PC-9 (cell line): ENCODE results near the gene ERCC3. TPM values are rescaled to one million over a fixed set of nuclear protein-coding genes. Genes with fewer than 3 reads are reported as not detected.
"Not testable (repeated sequence)": the region's sequence is repeated elsewhere in the genome, so short reads cannot be mapped to it uniquely, and the experiment has no call there.

Experiments
- BruUV-seq: library from RNA; stranded (reverse); fragments of 400-500 nt; replicated peaks from 2 replicates; lab custom pipeline; 2021; lab: Mats Ljungman, UMichigan
- CTCF ChIA-PET: fragments of 300-600 bp; sonication (Branson Sonifier 250); formaldehyde crosslinking; loops from one replicate; lab custom pipeline; 2022; ENCODE audit warnings: antibody characterized with exemption; lab: Charles Lee
- POLR2A ChIA-PET: fragments of 300-600 bp; sonication (Branson Sonifier 250); formaldehyde crosslinking; loops from one replicate; lab custom pipeline; 2022; ENCODE audit warnings: antibody characterized with exemption; ENCODE audit not compliant: unreplicated experiment; lab: Charles Lee
- DNase-seq, 2 experiments: peaks; one replicate each; pipeline versions ENCODE4 v3.0.0 to v3.0.0-alpha.2; 2015 to 2022; ENCODE audit warnings: mixed read lengths in 1 of 2
- H2AFZ ChIP-seq: fragments of 200-600 bp; sonication (generic); 2 replicates; pipeline ENCODE4 v1.8.1; 2017; ENCODE audit warnings: antibody characterized with exemption
- H3F3A ChIP-seq: fragments of 200-600 bp; sonication (generic); 2 replicates; pipeline ENCODE4 v1.8.1; 2017; ENCODE audit warnings: antibody characterized with exemption, mild to moderate bottlenecking, low read depth; ENCODE audit not compliant: insufficient read depth
- H3K27ac ChIP-seq: fragments of 200-600 bp; sonication (generic); 2 replicates; pipeline ENCODE4 v1.6.1; 2016; ENCODE audit warnings: mixed run types
- H3K27me3 ChIP-seq: fragments of 200-600 bp; sonication (generic); 2 replicates; pipeline ENCODE4 v1.6.1; 2016; ENCODE audit warnings: low read depth, mixed run types; ENCODE audit not compliant: insufficient read depth
- H3K36me3 ChIP-seq: fragments of 200-600 bp; sonication (generic); 2 replicates; pipeline ENCODE4 v1.6.1; 2016; ENCODE audit warnings: low read depth, mixed run types
- H3K4me1 ChIP-seq: fragments of 200-600 bp; sonication (generic); replicated peaks from 2 replicates; pipeline ENCODE4 v1.6.1; 2016; ENCODE audit warnings: mixed run types; ENCODE audit not compliant: insufficient read depth
- H3K4me2 ChIP-seq: fragments of 200-600 bp; sonication (generic); 2 replicates; pipeline ENCODE4 v1.6.1; 2017; ENCODE audit warnings: mixed run types
- H3K4me3 ChIP-seq: fragments of 200-600 bp; sonication (generic); 2 replicates; pipeline ENCODE4 v1.6.1; 2016; ENCODE audit warnings: mixed run types
- H3K79me2 ChIP-seq: fragments of 200-600 bp; sonication (generic); 2 replicates; pipeline ENCODE4 v1.6.1; 2017; ENCODE audit warnings: low read depth, mixed run types
- H3K9me2 ChIP-seq: fragments of 200-600 bp; sonication (generic); 2 replicates; pipeline ENCODE4 v1.8.1; 2017; ENCODE audit warnings: mild to moderate bottlenecking; ENCODE audit not compliant: insufficient read depth
- H3K9me3 ChIP-seq: fragments of 200-600 bp; sonication (generic); 2 replicates; pipeline ENCODE4 v1.8.1; 2016; ENCODE audit warnings: low read depth; ENCODE audit not compliant: insufficient read depth
- H4K20me1 ChIP-seq: fragments of 200-600 bp; sonication (generic); 2 replicates; pipeline ENCODE4 v1.8.1; 2017; ENCODE audit not compliant: insufficient read depth
- CTCF ChIP-seq: fragments of 200-600 bp; sonication (generic); conservative IDR thresholded peaks from 2 replicates; pipeline ENCODE4 v1.6.1; 2017; ENCODE audit warnings: mixed run types, antibody characterized with exemption, mild to moderate bottlenecking, moderate library complexity
- EZH2 ChIP-seq: fragments of 200-600 bp; sonication (generic); IDR thresholded peaks from 2 replicates; pipeline ENCODE4 v1.8.0; 2017; ENCODE audit warnings: antibody characterized with exemption, low read depth
- intact Hi-C: fragments of 100-400 bp; cut with micrococcal nuclease; formaldehyde crosslinking; loops from one replicate; pipeline ENCODE4 v1.10.0; 2022; ENCODE audit not compliant: unreplicated experiment
- total RNA-seq: library from RNA; stranded (reverse); gene quantifications from 2 replicates; pipeline ENCODE4 v1.2.3, GENCODE V29; 2021

ERCC3 gene
- total RNA-seq, 1 experiment from 2014 or later: 73.2 TPM

- intact Hi-C loops: loop anchor here (1.0 to 5.0 kb wide), 4 partner anchors 8 to 476 kb away; partner anchors contain the start of genes ERCC3 and SFT2D3
- Histone ChIP-seq H3K4me2 (peak overlapping the region; percentile 59), H3K4me3 (no peak overlapping the region), H4K20me1 (no peaks in the 10 kb centered on the region), H3K9me2 (no peaks in the 10 kb centered on the region), H3K36me3 (no peaks in the 10 kb centered on the region), H3K4me1 (peaks cover 50% of the 10 kb centered on the region), H3K27ac (peak overlapping the region; percentile 88), H3K79me2 (peaks cover 6% of the 10 kb centered on the region), H3F3A (peaks cover 34% of the 10 kb centered on the region), H2AFZ (no peak overlapping the region), H3K9me3 (no peaks in the 10 kb centered on the region), H3K27me3 (no peaks in the 10 kb centered on the region)
- BruUV-seq: no TSS peak
- DNase-seq: peak; percentile 94 to 100
- ChIA-PET CTCF (no interaction called here), POLR2A (no interaction called here)
- TF ChIP-seq EZH2: no peak
- TF ChIP-seq CTCF: no peak
These were observed 67.3 kb downstream of the ERCC3 start for GRCh38 chr2:127226520-127227263.

DNA sequence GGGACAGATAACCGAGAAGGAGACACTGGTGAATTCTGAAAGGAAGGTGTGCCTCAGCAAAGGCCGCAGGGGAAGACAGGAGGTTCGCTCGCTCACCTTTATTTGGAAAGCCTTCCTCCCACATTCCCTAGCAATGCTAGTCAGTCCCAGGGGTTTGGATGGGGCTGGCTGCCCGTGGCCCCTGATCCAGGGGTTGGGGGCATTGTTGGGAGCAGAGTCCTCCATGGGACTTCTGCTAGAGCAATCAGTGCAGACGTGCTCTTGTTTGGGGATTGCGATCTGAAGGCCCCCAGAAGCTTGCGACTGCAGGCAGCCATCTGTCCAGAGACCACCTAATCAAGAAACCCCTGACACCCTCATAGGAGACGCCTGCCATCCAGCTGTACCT lies 67.8 kb downstream of the ERCC3 start:
- CTCF ChIA-PET: no interaction called here
- Histone ChIP-seq H3K79me2 (peaks cover 11% of the 10 kb centered on the region), H2AFZ (no peak overlapping the region), H3K27me3 (no peaks in the 10 kb centered on the region), H3K9me2 (no peaks in the 10 kb centered on the region), H3K4me3 (no peak overlapping the region), H4K20me1 (no peaks in the 10 kb centered on the region), H3K4me1 (peaks cover 56% of the 10 kb centered on the region), H3K4me2 (peak overlapping the region; percentile 59), H3K9me3 (no peaks in the 10 kb centered on the region), H3K36me3 (no peaks in the 10 kb centered on the region), H3K27ac (peak overlapping the region; percentile 20; the same call in 1 of the 2 replicates), H3F3A (peaks cover 35% of the 10 kb centered on the region)
- TF ChIP-seq CTCF (no peak), EZH2 (no peak)
- peak in 1 of 2 experiments; percentile 8 for DNase-seq
- intact Hi-C loops: loop anchor here (1.0 to 5.0 kb wide), 4 partner anchors 8 to 476 kb away; partner anchors contain the start of genes ERCC3 and SFT2D3
- POLR2A ChIA-PET: no interaction called here
- no TSS peak for BruUV-seq

DNA sequence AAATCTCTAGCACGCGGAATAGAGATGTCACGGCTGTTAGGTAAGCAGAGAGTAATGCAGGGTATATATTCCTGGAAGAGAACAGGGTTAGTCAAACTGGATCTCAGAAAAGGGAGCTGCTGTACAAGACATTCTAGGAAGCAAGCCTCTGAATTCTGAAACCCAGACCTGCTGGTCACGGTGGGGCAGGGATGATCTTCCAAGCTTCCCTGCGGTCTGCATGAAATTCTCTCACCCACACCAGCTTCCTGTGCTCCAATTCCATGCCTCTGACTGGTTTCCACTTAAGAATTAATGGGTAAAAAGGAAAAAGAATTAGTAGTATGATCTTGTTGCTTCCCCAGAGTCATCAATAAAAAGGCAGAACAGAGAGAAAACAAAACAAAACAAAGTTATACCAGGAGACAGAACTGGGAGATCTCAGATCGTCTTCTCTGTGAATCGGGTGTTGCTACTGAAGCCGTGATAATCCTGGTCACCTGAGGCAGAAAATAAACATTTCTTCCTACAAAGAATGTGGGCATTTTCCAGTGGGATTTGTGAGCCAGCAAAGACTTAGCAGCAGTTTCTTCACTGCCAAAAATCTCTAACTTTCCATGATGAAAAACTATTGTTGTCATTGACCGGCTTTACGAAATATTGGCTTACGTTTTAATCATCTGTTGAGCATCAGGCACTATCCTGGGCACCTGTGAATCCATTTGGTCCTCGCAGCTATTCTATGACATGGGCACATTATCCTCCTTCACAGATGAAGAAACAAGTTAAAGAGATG lies 68.6 kb downstream of the ERCC3 start:
- intact Hi-C loops: loop anchor here (5.0 kb wide), 2 partner anchors 187 to 477 kb away; partner anchors contain the start of gene SFT2D3
- no peak for TF ChIP-seq CTCF
- no peak for TF ChIP-seq EZH2
- Histone ChIP-seq H3K4me2 (peak overlapping the region; percentile 59), H3K9me2 (no peaks in the 10 kb centered on the region), H3F3A (peaks cover 42% of the 10 kb centered on the region), H3K79me2 (peaks cover 19% of the 10 kb centered on the region), H3K36me3 (no peaks in the 10 kb centered on the region), H3K4me3 (no peak overlapping the region), H3K9me3 (no peaks in the 10 kb centered on the region), H3K27ac (no peak overlapping the region), H4K20me1 (no peaks in the 10 kb centered on the region), H2AFZ (no peak overlapping the region), H3K4me1 (peaks cover 57% of the 10 kb centered on the region), H3K27me3 (no peaks in the 10 kb centered on the region)
- DNase-seq: peak in 1 of 2 experiments; percentile 41
- BruUV-seq: no TSS peak
- CTCF ChIA-PET: no interaction called here
- POLR2A ChIA-PET: no interaction called here

DNA sequence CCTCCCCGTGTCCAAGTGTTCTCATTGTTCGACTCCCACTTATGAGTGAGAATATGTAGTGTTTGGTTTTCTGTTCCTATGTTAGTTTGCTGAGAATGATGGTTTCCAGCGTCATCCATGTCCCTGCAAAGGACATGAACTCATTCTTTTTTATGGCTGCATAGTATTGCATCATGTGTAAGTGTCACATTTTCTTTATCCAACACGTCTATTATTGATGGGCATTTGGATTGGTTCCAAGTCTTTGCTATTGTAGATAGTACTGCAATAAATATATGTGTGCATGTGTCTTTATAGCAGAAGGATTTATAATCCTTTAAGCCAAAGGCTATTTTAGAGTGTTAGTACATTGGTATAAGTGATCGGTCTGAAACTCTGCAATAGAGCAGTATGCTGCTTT lies 69.8 kb downstream of the ERCC3 start:
- intact Hi-C loops, H3K27me3 ChIP-seq, BruUV-seq, H4K20me1 ChIP-seq, CTCF ChIA-PET, POLR2A ChIA-PET, H3K4me3 ChIP-seq, H3K36me3 ChIP-seq, H2AFZ ChIP-seq, H3K27ac ChIP-seq, H3K9me3 ChIP-seq, H3K9me2 ChIP-seq, H3K4me2 ChIP-seq: not testable (repeated sequence)
- H3K4me1 ChIP-seq: peaks cover 57% of the 10 kb centered on the region
- peaks cover 25% of the 10 kb centered on the region for H3K79me2 ChIP-seq
- DNase-seq: peak in 1 of 2 experiments; percentile 8
- peaks cover 49% of the 10 kb centered on the region for H3F3A ChIP-seq
